ENCODE data around the gene ATL1.

ATL1 gene

DNA sequence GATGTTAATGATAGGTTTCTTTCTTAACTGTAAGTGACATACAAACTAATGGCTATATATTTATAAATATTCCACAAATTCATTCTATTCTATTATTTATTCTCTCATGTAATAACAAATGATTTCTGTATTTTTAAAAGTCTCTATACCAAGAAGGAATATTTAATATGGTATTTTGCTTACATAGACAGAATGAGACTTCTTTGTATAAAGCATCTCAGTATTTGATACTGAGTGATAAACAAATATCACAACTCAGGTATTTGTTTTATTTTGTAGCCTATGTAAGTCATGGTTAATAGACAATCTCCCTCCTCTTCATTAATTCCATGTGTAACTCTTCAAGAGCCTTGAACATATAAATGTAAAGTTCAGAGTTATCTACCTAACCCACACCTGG is 18.0 kb downstream of the ATL1 start:
- TF ChIP-seq LEF1 (IDR thresholded peaks at IDR 0.05; ENCODE audit: borderline replicate concordance) (no peak), FOXK2 (IDR thresholded peaks at IDR 0.05) (no peak), FOXA1 (IDR thresholded peaks at IDR 0.05) (no peak), ARNT (IDR thresholded peaks at IDR 0.05) (no peak), FOXM1 (IDR thresholded peaks at IDR 0.05; ENCODE audit: borderline replicate concordance) (no peak), ELF4 (IDR thresholded peaks at IDR 0.05) (no peak), CTBP1 (IDR thresholded peaks at IDR 0.05; ENCODE audit: borderline replicate concordance) (no peak), ZNF384 (IDR thresholded peaks at IDR 0.05) (no peak), SUZ12 (IDR thresholded peaks at IDR 0.05) (no peak)
- TF ChIP-seq, protein P1, sequence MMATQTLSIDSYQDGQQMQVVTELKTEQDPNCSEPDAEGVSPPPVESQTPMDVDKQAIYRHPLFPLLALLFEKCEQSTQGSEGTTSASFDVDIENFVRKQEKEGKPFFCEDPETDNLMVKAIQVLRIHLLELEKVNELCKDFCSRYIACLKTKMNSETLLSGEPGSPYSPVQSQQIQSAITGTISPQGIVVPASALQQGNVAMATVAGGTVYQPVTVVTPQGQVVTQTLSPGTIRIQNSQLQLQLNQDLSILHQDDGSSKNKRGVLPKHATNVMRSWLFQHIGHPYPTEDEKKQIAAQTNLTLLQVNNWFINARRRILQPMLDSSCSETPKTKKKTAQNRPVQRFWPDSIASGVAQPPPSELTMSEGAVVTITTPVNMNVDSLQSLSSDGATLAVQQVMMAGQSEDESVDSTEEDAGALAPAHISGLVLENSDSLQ (IDR thresholded peaks at IDR 0.05), result no peak
- ChIA-PET CTCF (no interaction called here), POLR2A (no interaction called here)
- DNase-seq (ENCODE audit: extremely low spot score), result no peak

DNA sequence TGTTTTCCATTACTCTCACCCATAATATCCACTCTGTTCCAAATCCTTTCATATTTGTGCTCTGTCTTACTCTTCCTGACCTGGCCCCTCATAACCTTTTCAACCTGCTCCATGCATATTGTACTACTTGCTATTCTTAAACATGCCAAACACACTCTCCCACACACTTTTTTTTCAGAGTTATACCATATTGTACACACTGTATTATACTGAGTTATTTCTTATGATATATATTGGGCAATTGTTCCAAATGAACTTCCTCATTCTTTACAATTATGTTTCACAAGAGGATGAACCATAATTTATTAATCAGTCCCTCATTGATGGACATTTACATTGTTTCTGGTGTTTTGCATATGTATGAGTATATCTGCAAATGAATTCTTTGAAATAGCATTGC is 18.5 kb downstream of the ATL1 start:
- CTCF ChIA-PET, result no interaction called here
- POLR2A ChIA-PET, result interaction anchor here (2.0 kb wide), 1 partner anchor 19 kb away, joined by 5 read pairs; the partner anchor contains the start of gene ATL1
- no peak for TF ChIP-seq NFRKB (IDR thresholded peaks at IDR 0.05)
- TF ChIP-seq FOXM1 (IDR thresholded peaks at IDR 0.05; ENCODE audit: borderline replicate concordance), result no peak
- no peak for TF ChIP-seq ELF4 (IDR thresholded peaks at IDR 0.05)
- TF ChIP-seq, protein P1 (IDR thresholded peaks at IDR 0.05), result no peak
- DNase-seq (ENCODE audit: extremely low spot score), result no peak

DNA sequence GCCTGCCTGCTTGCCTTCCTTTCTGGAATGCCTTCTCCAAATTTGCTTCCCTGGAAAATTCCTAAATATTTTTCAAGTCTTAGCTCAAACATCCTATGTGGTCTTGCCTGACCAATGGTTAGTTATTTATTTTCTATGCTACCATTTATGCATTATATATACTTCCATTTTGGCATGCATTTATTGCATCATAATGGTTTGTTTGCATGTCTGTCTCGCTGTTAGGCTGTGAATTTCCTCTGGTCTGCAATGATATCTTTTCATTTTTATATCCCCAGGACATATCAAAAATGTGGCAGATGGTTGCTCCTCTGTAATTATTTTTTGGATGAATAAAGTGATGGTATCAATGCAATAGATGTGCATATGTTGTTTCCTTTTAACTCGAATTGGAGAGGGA is 30.5 kb downstream of the ATL1 start:
- ChIA-PET CTCF (no interaction called here), POLR2A (no interaction called here)
- TF ChIP-seq ELF4 (IDR thresholded peaks at IDR 0.05) (no peak), L3MBTL2 (conservative IDR thresholded peaks at IDR 0.05) (no peak), NFRKB (IDR thresholded peaks at IDR 0.05) (no peak), TARDBP (IDR thresholded peaks at IDR 0.05) (no peak), FOXK2 (IDR thresholded peaks at IDR 0.05) (no peak), ZNF384 (IDR thresholded peaks at IDR 0.05) (no peak), CTBP1 (IDR thresholded peaks at IDR 0.05; ENCODE audit: borderline replicate concordance) (no peak), SUZ12 (IDR thresholded peaks at IDR 0.05) (no peak), SP1 (IDR thresholded peaks at IDR 0.05) (no peak), ARNT (IDR thresholded peaks at IDR 0.05) (no peak), BHLHE40 (IDR thresholded peaks at IDR 0.05; ENCODE audit: borderline replicate concordance) (no peak), HDGF (IDR thresholded peaks at IDR 0.05; ENCODE audit: borderline replicate concordance) (no peak), FOXA1 (IDR thresholded peaks at IDR 0.05) (no peak), LEF1 (IDR thresholded peaks at IDR 0.05; ENCODE audit: borderline replicate concordance) (no peak)
- no peak for DNase-seq (ENCODE audit: extremely low spot score)

DNA sequence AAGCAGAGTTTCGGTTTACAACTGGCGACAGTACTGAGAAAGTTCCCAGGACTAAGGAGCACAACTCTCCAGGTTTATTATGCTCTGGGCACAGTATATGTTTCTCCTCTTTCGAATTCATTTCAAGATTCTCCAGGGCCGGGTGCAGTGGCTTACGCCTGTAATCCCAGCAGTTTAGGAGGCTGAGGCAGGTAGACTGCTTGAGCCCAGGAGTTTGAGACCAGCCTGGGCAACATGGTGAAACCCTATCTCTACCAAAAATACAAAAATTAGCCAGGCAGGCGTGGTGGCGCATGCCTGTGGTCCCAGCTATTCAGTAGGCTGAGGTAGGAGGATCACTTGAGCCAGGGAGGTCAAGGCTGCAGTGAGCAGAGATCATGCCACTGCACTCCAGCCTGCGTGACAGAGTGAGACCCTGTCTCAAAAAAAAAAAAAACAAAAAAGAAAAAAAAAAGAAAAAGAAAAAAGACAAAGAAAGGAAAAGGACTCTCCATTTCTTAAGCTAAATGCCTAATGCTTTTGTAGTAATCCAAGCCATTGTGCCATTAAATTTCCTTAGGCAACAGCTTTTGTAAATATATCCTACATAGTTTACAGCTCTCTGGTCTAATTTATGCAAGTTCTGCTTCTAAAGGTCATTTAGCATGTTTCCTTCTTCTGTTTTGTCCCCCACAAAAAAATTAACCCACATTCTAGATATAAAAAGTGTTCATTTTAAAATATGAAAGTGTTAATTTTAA is 34.8 kb downstream of the ATL1 start:
- no peak for TF ChIP-seq FOXK2 (IDR thresholded peaks at IDR 0.05)
- TF ChIP-seq ZNF384 (IDR thresholded peaks at IDR 0.05), result no peak
- no peak for TF ChIP-seq ELF4 (IDR thresholded peaks at IDR 0.05)
- TF ChIP-seq SP1 (IDR thresholded peaks at IDR 0.05), result no peak
- TF ChIP-seq SUZ12 (IDR thresholded peaks at IDR 0.05), result no peak
- no peak for TF ChIP-seq LEF1 (IDR thresholded peaks at IDR 0.05; ENCODE audit: borderline replicate concordance)
- DNase-seq (ENCODE audit: extremely low spot score), result no peak
- POLR2A ChIA-PET, result no interaction called here
- CTCF ChIA-PET, result no interaction called here

DNA sequence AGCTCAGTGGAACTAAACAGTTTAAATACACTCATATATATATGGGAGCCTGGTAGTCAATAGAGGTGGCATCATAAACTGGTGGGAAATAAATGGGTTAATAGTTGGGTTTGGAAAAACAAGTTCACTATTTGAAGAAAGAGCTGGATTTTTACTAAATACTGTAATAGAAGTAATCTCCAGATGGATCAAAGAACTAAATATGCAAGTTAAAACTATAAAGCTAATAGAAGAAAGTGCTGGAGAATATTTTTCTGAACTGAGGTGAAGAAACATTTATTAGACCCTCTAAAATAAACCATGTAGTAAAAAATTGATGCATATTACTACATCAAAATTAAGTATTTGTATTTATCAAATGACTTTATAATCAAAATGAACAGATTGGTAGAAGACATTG is 38.8 kb downstream of the ATL1 start:
- DNase-seq (ENCODE audit: extremely low spot score), result no peak
- no peak for TF ChIP-seq BHLHE40 (IDR thresholded peaks at IDR 0.05; ENCODE audit: borderline replicate concordance)
- TF ChIP-seq ELF4 (IDR thresholded peaks at IDR 0.05), result no peak
- no peak for TF ChIP-seq FOXK2 (IDR thresholded peaks at IDR 0.05)
- TF ChIP-seq L3MBTL2 (conservative IDR thresholded peaks at IDR 0.05), result no peak
- TF ChIP-seq LEF1 (IDR thresholded peaks at IDR 0.05; ENCODE audit: borderline replicate concordance), result no peak
- no peak for TF ChIP-seq SP1 (IDR thresholded peaks at IDR 0.05)
- no peak for TF ChIP-seq FOXA1 (IDR thresholded peaks at IDR 0.05)
- no peak for TF ChIP-seq CTBP1 (IDR thresholded peaks at IDR 0.05; ENCODE audit: borderline replicate concordance)
- TF ChIP-seq ARNT (IDR thresholded peaks at IDR 0.05), result no peak
- no peak for TF ChIP-seq SUZ12 (IDR thresholded peaks at IDR 0.05)
- ChIA-PET CTCF (interaction anchor here (0.7 to 0.9 kb wide), 2 partner anchors 18 to 45 kb away, joined by 3 read pairs; no protein-coding TSS in a partner anchor), POLR2A (no interaction called here)

DNA sequence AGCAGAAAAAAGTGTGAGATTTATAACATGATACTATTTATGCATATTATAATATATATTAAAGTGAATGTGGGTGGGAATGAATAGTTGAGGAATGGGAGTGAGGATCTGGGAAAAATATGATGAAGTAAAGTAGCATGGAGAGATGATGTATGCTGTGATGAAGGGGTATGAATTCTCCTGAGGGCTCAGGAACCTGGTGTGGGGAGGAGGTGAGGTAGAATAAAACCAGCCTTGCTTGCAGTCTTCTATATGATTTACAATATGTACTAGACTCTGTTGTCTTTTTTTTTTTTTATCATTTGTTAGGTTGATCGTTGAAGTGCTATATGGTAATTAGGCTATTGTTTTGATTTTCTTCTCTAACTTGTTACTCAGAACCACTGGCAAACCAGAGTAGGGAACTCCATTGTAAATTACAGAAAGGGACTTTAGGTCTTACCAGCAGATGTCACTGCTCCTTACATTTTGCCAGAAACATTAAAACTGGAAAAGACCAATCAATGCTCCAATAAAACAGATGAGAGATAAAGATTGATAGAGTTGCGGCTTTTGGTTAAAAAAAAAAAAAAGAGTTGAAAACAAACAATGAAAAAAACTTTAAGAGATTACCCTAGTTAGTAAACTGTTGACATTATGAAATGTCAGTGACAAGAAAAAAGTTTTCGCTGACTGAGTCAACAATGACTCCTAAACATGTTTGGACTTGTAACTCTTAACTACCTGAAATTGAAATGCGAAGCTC is 39.9 kb downstream of the ATL1 start:
- CTCF ChIA-PET, result interaction anchor here (0.6 to 2.7 kb wide), 8 partner anchors 17 to 260 kb away, joined by 3 to 11 read pairs (median 4); no protein-coding TSS in a partner anchor
- DNase-seq (ENCODE audit: extremely low spot score), result peak; percentile 32
- TF ChIP-seq TARDBP (IDR thresholded peaks at IDR 0.05) (no peak), SP1 (IDR thresholded peaks at IDR 0.05) (no peak), CTBP1 (IDR thresholded peaks at IDR 0.05; ENCODE audit: borderline replicate concordance) (no peak), ZNF384 (IDR thresholded peaks at IDR 0.05) (peak; percentile 91), LEF1 (IDR thresholded peaks at IDR 0.05; ENCODE audit: borderline replicate concordance) (no peak), HDGF (IDR thresholded peaks at IDR 0.05; ENCODE audit: borderline replicate concordance) (no peak), NFRKB (IDR thresholded peaks at IDR 0.05) (no peak), ARNT (IDR thresholded peaks at IDR 0.05) (no peak)
- TF ChIP-seq, protein P1 (IDR thresholded peaks at IDR 0.05), result peak; percentile 65
- POLR2A ChIA-PET, result interaction anchor here (0.6 to 1.5 kb wide), 2 partner anchors 39 to 94 kb away, joined by 3 to 4 read pairs; partner anchors contain the start of gene ATL1

Data from HEK293T (cell line).